ENCODE measurements around the gene SRSF2. TPM values are rescaled to one million over a fixed set of nuclear protein-coding genes. Genes with fewer than 3 reads are reported as not detected.
A peak's percentile ranks its signal among the peaks of the same experiment; 100 is the strongest.

The SRSF2 gene
- total and polyA plus RNA-seq, 9 of the 15 experiments (the other 6 are each of a cell fraction or from before 2014, with no cell fraction given) = 161 to 583 (median 393) TPM

DNA sequence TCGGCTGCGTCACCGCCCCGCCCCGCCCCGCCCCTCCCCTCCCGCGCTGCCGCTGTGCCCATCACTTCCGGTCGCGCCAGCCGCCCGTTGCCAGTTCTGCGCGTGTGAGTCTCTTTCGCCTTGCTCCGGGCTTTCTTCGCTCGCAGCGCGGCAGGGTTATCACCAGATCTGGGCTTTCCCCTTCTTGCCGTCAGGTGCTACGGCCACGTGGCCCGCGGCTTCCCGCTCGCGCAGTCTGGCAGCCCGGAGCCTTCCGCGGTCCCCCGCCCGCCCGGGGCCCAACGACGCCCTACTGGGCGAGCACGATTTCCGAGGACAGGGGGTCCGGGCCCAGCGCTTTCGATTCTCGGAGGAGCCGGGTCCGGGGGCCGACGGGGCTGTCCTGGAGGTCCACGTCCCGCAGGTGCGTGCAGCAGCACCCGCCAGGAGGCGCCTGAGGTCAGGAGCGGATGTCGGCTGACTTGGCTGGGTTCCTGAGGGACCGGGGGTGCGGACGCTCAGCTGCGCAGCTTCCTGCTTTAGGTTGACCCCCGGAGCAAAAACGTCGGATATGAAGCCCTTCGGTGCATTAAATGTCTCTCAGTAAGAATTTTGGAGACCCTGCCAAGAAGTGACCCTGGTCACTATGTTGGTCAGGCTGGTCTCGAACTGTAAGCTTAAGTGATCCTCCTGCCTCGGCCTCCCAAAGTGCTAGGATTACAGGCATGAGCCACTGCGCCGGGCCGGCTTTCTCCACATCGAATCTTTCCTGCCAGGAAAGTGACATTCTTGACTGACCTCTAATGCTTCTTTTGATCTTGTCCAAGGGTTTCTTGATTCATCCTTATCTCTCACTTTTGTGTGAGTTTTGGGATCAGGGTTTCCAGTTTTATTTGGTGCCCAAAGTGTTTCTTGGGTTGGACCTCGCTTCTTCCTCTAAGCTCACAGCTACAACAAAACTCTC, 10.1 kb downstream of the SRSF2 start, which contains the start of gene METTL23:
Gene METTL23 (plus strand): TSS at position 64 of the 943 bp plus-strand sequence. CDS start 2,872 bp downstream, outside the sequence.
- ChIA-PET POLR2A (interaction anchor here (0.6 to 5.1 kb wide), 12 partner anchors 9 to 329 kb away, joined by 3 to 75 read pairs (median 4); partner anchors contain the start of genes MFSD11, MXRA7 and SRSF2), CTCF (ENCODE audit: low intra/inter-chr PET ratio) (interaction anchor here (1.1 kb wide), 1 partner anchor 9 kb away, joined by 3 read pairs; no protein-coding TSS in a partner anchor)
- DNase-seq (ENCODE audit: extremely low read depth in 1 of 4, low spot score in 3 of 4) (peak in 3 of 4 experiments; percentile 72 to 89 (median 83)), FAIRE-seq (no peak), ATAC-seq (peak; percentile 76)
- TSS peak; percentile 74 for BruUV-seq (replicated peaks)
- intact Hi-C loops (cut with micrococcal nuclease) = loop anchor here (5.0 kb wide), 1 partner anchor 85 kb away; the partner anchor contains the start of gene ST6GALNAC1
- Histone ChIP-seq H3K4me1 (replicated peaks in 1 of 2; ENCODE audit: control insufficient read depth in 2 of 2, insufficient read depth in 2 of 2, low read length in 2 of 2) (peaks cover 19 to 40% of the 10 kb centered on the region in 2 experiments; a peak in 4 of 5 replicates), H3K27me3 (ENCODE audit: control insufficient read depth in 2 of 2, insufficient read depth in 2 of 2, low read length in 2 of 2) (no peaks in the 10 kb centered on the region), H3K9me3 (replicated peaks; ENCODE audit: control insufficient read depth, insufficient read depth, low read depth, low read length) (no peaks in the 10 kb centered on the region; the same call in 1 of the 2 replicates), H3K9me1 (ENCODE audit: control insufficient read depth, insufficient read depth, low read length) (no peaks in the 10 kb centered on the region), H3K79me2 (ENCODE audit: control insufficient read depth, insufficient read depth, low read length) (peaks cover 74% of the 10 kb centered on the region), H3K4me3 (peak within 1 kb of the TSS; percentile 82), H4K20me1 (replicated peaks; ENCODE audit: control insufficient read depth, insufficient read depth, low read length) (0 out of 2 replicates have a peak, but pooled peaks cover 4% of the 10 kb centered on the region), H3K4me2 (ENCODE audit: insufficient read depth, low read length) (peak within 1 kb of the TSS; percentile 88), H3K36me3 (ENCODE audit: control insufficient read depth, insufficient read depth, low read length) (peaks cover 52% of the 10 kb centered on the region), H3K27ac (ENCODE audit: extremely low read depth, low read depth, low read length) (peak within 1 kb of the TSS; percentile 96), H3K9ac (ENCODE audit: insufficient read depth in 1 of 2, low read depth in 2 of 2, low read length in 2 of 2) (peak within 1 kb of the TSS; percentile 91 to 99), H2AFZ (ENCODE audit: low read depth, low read length) (peak within 1 kb of the TSS; percentile 85)
- in situ Hi-C loops (cut with MboI) = no loop called here
- under 1% methylated on average over 42 of the region's 71 CpGs for WGBS (ENCODE audit: insufficient coverage, low coverage, missing lambda C conversion rate)
- peak; percentile 58 to 67 for TF ChIP-seq RAD21 (CRISPR knock-in tag; conservative IDR thresholded peaks at IDR 0.05 in 1 of 2, IDR thresholded peaks at IDR 0.05 in 1 of 2)
- no peak for TF ChIP-seq SMARCB1 (IDR thresholded peaks at IDR 0.05; ENCODE audit: insufficient read length, low read depth)
- no peak for TF ChIP-seq MEF2D (tag; conservative IDR thresholded peaks at IDR 0.05; ENCODE audit: low read depth)
- TF ChIP-seq POU5F1 (IDR thresholded peaks at IDR 0.05; ENCODE audit: borderline replicate concordance, low read depth, low read length, partially characterized antibody) = no peak
- no peak for TF ChIP-seq ZNF77 (CRISPR knock-in tag; IDR thresholded peaks at IDR 0.05)
- no peak for TF ChIP-seq TCFL5 (CRISPR knock-in tag; conservative IDR thresholded peaks at IDR 0.05)
- no peak for TF ChIP-seq SNRNP70 (optimal IDR thresholded peaks at IDR 0.05; ENCODE audit: low read depth, low read length)
- no peak for TF ChIP-seq ESRRB (CRISPR knock-in tag; IDR thresholded peaks at IDR 0.05; ENCODE audit: borderline replicate concordance)
- TF ChIP-seq, protein P1, sequence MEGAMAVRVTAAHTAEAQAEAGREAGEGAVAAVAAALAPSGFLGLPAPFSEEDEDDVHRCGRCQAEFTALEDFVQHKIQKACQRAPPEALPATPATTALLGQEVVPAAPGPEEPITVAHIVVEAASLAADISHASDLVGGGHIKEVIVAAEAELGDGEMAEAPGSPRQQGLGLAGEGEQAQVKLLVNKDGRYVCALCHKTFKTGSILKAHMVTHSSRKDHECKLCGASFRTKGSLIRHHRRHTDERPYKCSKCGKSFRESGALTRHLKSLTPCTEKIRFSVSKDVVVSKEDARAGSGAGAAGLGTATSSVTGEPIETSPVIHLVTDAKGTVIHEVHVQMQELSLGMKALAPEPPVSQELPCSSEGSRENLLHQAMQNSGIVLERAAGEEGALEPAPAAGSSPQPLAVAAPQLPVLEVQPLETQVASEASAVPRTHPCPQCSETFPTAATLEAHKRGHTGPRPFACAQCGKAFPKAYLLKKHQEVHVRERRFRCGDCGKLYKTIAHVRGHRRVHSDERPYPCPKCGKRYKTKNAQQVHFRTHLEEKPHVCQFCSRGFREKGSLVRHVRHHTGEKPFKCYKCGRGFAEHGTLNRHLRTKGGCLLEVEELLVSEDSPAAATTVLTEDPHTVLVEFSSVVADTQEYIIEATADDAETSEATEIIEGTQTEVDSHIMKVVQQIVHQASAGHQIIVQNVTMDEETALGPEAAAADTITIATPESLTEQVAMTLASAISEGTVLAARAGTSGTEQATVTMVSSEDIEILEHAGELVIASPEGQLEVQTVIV (CRISPR knock-in tag; IDR thresholded peaks at IDR 0.05; ENCODE audit: borderline replicate concordance) = no peak
- TF ChIP-seq TAL1 (IDR thresholded peaks at IDR 0.05) = no peak; the same call in 1 of the 2 replicates
- TF ChIP-seq NBN (IDR thresholded peaks at IDR 0.05; ENCODE audit: low read depth) = peak; percentile 72; the same call in 1 of the 2 replicates
- peak; percentile 13 for TF ChIP-seq ATF7 (IDR thresholded peaks at IDR 0.05)
- TF ChIP-seq FOXJ3 (CRISPR knock-in tag; IDR thresholded peaks at IDR 0.05) = no peak
- TF ChIP-seq KAT8 (IDR thresholded peaks at IDR 0.05; ENCODE audit: low read depth) = no peak
- no peak for TF ChIP-seq PHF21A (IDR thresholded peaks at IDR 0.05; ENCODE audit: borderline replicate concordance, low read depth)

All from K562 (cell line).